ENCODE results near the gene PPP1R1A.

GRCh38 chr12:54546511-54546910, 41.9 kb downstream of the PPP1R1A start:
- TF ChIP-seq CTCF (IDR thresholded peaks at IDR 0.05) (no peak), POLR2A (IDR thresholded peaks at IDR 0.05) (no peak)
